Measurements from ENCODE around the gene FHIT. TPM values are rescaled to one million over a fixed set of nuclear protein-coding genes. Genes with fewer than 3 reads are reported as not detected.

The FHIT gene
- total and polyA plus RNA-seq, 10 of the 15 experiments (the other 5 are each of a cell fraction or from before 2014, with no cell fraction given) = 4.2 to 14.9 (median 9.4) TPM

- Histone ChIP-seq H3K4me2 (ENCODE audit: control insufficient read depth, insufficient read depth) (no peak overlapping the region), H3K36me3 (ENCODE audit: control insufficient read depth in 2 of 2, insufficient read depth in 2 of 2, low read length in 1 of 2) (no peaks in the 10 kb centered on the region), H3K27ac (ENCODE audit: control insufficient read depth, insufficient read depth) (no peak overlapping the region), H2AFZ (ENCODE audit: control insufficient read depth, low read depth, low read length) (no peak overlapping the region), H3K4me3 (no peak overlapping the region), H3K9ac (ENCODE audit: control insufficient read depth, insufficient read depth, low read length) (no peak overlapping the region), H3K4me1 (ENCODE audit: control insufficient read depth, insufficient read depth, low read length) (no peaks in the 10 kb centered on the region), H3K9me3 (replicated peaks; ENCODE audit: control insufficient read depth, insufficient read depth, low read length) (no peaks in the 10 kb centered on the region), H4K20me1 (ENCODE audit: control insufficient read depth, insufficient read depth) (no peaks in the 10 kb centered on the region), H3K79me2 (ENCODE audit: control insufficient read depth, insufficient read depth, low read length) (no peaks in the 10 kb centered on the region), H3K27me3 (replicated peaks in 1 of 2; ENCODE audit: control insufficient read depth in 2 of 2, insufficient read depth in 2 of 2, low read length in 1 of 2) (no peaks in the 10 kb centered on the region)
- ATAC-seq (no peak), DNase-seq (ENCODE audit: low read depth, low spot score) (no peak), FAIRE-seq (no peak)
- ChIA-PET CTCF (no interaction called here), RAD21 (ENCODE audit: unreplicated experiment) (no interaction called here), SMC1A (ENCODE audit: uncharacterized antibody, unreplicated experiment) (no interaction called here), POLR2A (no interaction called here)
- in situ Hi-C loops (cut with MboI) (no loop called here), intact Hi-C loops (cut with micrococcal nuclease; ENCODE audit: unreplicated experiment) (no loop called here)
- BruUV-seq (replicated peaks) = no TSS peak
- no peak for TF ChIP-seq NFYB (IDR thresholded peaks at IDR 0.05; ENCODE audit: insufficient read depth, low read depth, low read length)
- TF ChIP-seq MYC (IDR thresholded peaks at IDR 0.05; ENCODE audit: insufficient read depth, insufficient read length, insufficient replicate concordance, low read length, severe bottlenecking) = no peak
- TF ChIP-seq FOXK2 (IDR thresholded peaks at IDR 0.05) = no peak
- no peak for TF ChIP-seq DPF2 (IDR thresholded peaks at IDR 0.05)
- no peak for TF ChIP-seq POLR2AphosphoS5 (IDR thresholded peaks at IDR 0.05; ENCODE audit: low read length)
- no peak for TF ChIP-seq KDM1A (IDR thresholded peaks at IDR 0.05; ENCODE audit: borderline replicate concordance)
- WGBS (ENCODE audit: insufficient coverage, insufficient replicate concordance, low lambda C conversion rate, missing lambda C conversion rate) = 100% methylated on average over 1 of the region's 1 CpG
These were observed 173.7 kb downstream of the FHIT start for GRCh38 chr3:61077551-61077950.

GRCh38 chr3:61074783-61075182 lies 176.5 kb downstream of the FHIT start:
- intact Hi-C loops (cut with micrococcal nuclease; ENCODE audit: unreplicated experiment) = no loop called here
- WGBS (ENCODE audit: insufficient coverage, insufficient replicate concordance, low lambda C conversion rate, missing lambda C conversion rate) = 64% methylated on average over 3 of the region's 3 CpGs
- no peak for DNase-seq (ENCODE audit: low read depth, low spot score)
- no peaks in the 10 kb centered on the region for H3K79me2 ChIP-seq (ENCODE audit: control insufficient read depth, insufficient read depth, low read length)
- H3K9me3 ChIP-seq (replicated peaks; ENCODE audit: control insufficient read depth, insufficient read depth, low read length) = no peaks in the 10 kb centered on the region
- BruUV-seq (replicated peaks) = no TSS peak
- no peak for FAIRE-seq
- H3K9ac ChIP-seq (ENCODE audit: control insufficient read depth, insufficient read depth, low read length) = no peak overlapping the region
- SMC1A ChIA-PET (ENCODE audit: uncharacterized antibody, unreplicated experiment) = interaction anchor here (0.7 kb wide), 1 partner anchor 186 kb away, joined by 3 read pairs; no protein-coding TSS in a partner anchor
- H3K4me3 ChIP-seq = no peak overlapping the region
- H2AFZ ChIP-seq (ENCODE audit: control insufficient read depth, low read depth, low read length) = no peak overlapping the region
- H3K27me3 ChIP-seq (replicated peaks in 1 of 2; ENCODE audit: control insufficient read depth in 2 of 2, insufficient read depth in 2 of 2, low read length in 1 of 2) = no peaks in the 10 kb centered on the region
- RAD21 ChIA-PET (ENCODE audit: unreplicated experiment) = no interaction called here
- TF ChIP-seq BCL3 (IDR thresholded peaks at IDR 0.05; ENCODE audit: borderline replicate concordance, insufficient read depth, low read depth, low read length, poor library complexity, severe bottlenecking) (no peak), ZZZ3 (IDR thresholded peaks at IDR 0.05; ENCODE audit: control insufficient read depth, insufficient read length, low read depth) (no peak), SPI1 (IDR thresholded peaks at IDR 0.05; ENCODE audit: borderline replicate concordance, insufficient read depth, low read depth, low read length) (no peak), ATF3 (IDR thresholded peaks at IDR 0.05; ENCODE audit: borderline replicate concordance, extremely low read depth, low read depth, low read length) (no peak), CBX3 (IDR thresholded peaks at IDR 0.05; ENCODE audit: borderline replicate concordance, low read depth) (no peak), TCF7 (IDR thresholded peaks at IDR 0.05; ENCODE audit: borderline replicate concordance) (no peak)
- no peak overlapping the region for H3K4me2 ChIP-seq (ENCODE audit: control insufficient read depth, insufficient read depth)
- in situ Hi-C loops (cut with MboI) = no loop called here
- POLR2A ChIA-PET = no interaction called here
- H3K4me1 ChIP-seq (ENCODE audit: control insufficient read depth, insufficient read depth, low read length) = no peaks in the 10 kb centered on the region
- H3K36me3 ChIP-seq (ENCODE audit: control insufficient read depth in 2 of 2, insufficient read depth in 2 of 2, low read length in 1 of 2) = no peaks in the 10 kb centered on the region
- H3K27ac ChIP-seq (ENCODE audit: control insufficient read depth, insufficient read depth) = no peak overlapping the region
- CTCF ChIA-PET = no interaction called here
- ATAC-seq = no peak
- no peaks in the 10 kb centered on the region for H4K20me1 ChIP-seq (ENCODE audit: control insufficient read depth, insufficient read depth)
